Mucosa of descending colon (tissue), 3 donors: ENCODE data around the gene CRACR2B. TPM values are rescaled to one million over a fixed set of nuclear protein-coding genes. Genes with fewer than 3 reads are reported as not detected.
A peak's percentile ranks its signal among the peaks of the same experiment; 100 is the strongest.

Experiments
- ATAC-seq: fragments of 200-7000 bp; cut with Tn5 transposase; one replicate; pipeline ENCODE4 v1.9.1; 2020; ENCODE audit warnings: mild to moderate bottlenecking, moderate library complexity
- DNase-seq, 3 donors: peaks; one replicate each; pipeline ENCODE4 v3.0.0-alpha.2; 2020
- H3K36me3 ChIP-seq: fragments of 200-600 bp; one replicate; pipeline ENCODE4 v1.8.0; 2021; ENCODE audit warnings: low read depth, mild to moderate bottlenecking
- H3K4me1 ChIP-seq: fragments of 200-600 bp; one replicate; pipeline ENCODE4 v1.8.0; 2021; ENCODE audit warnings: low read depth, mild to moderate bottlenecking
- H3K4me3 ChIP-seq: fragments of 200-600 bp; one replicate; pipeline ENCODE4 v1.8.0; 2021; ENCODE audit warnings: mild to moderate bottlenecking
- H3K9me3 ChIP-seq: fragments of 200-600 bp; one replicate; pipeline ENCODE4 v1.8.0; 2021; ENCODE audit warnings: mild to moderate bottlenecking
- intact Hi-C, 2 donors: fragments of 100-400 bp; cut with DNase I in 1 of 2; cut with micrococcal nuclease in 1 of 2; formaldehyde crosslinking; loops; one replicate each; pipeline versions ENCODE4 v1.11.0 to v1.11.1; 2022; cut with DNase I, micrococcal nuclease
- total RNA-seq, 3 donors: library from RNA; stranded (reverse); fragmentation: NEBNext Ultra II Directional in 2 of 3; extraction: Animal tissue kit (Norgen Biotek cat#: 25700) in 2 of 3; gene quantifications; one replicate each; pipeline versions ENCODE4 v1.2.1 to v1.2.4, GENCODE V29; 2021 to 2023
- TF ChIP-seq, protein P1 (sequence below): fragments of 200-600 bp; IDR thresholded peaks from one replicate; pipeline ENCODE4 v1.8.0; 2022; ENCODE audit warnings: antibody characterized with exemption, mild to moderate bottlenecking
- donor health status: DM: no; HTN: no; CAD: no; lungs with moderate emphysema.
- donor health status: DM: no; HTN: no; CAD: no.
- donor health status: DM: no; HTN: yes; CAD: no.

Gene CRACR2B
- total RNA-seq, 3 donors from 2014 or later = 43.5 to 137 (median 129) TPM

DNA sequence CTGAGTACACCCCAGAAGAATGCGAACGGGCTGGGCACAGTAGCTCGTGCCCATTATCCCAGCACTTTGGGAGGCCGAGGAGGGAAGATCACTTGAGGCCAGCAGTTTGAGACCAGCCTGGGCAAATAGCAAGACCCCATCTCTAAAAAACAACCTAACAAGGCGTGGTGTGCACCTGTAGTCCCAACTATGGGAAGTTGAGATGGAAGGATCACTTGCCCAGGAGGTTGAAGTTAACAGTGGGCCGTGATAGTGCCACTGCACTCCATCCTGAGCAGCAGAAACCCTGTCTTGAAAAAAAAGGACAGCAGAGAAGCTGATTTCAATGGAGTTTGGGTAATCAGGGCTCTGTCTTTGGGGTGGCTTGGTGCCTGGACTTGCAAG is 14.7 kb upstream of the CRACR2B start:
- H3K4me1 ChIP-seq = peaks cover 21% of the 10 kb centered on the region
- H3K9me3 ChIP-seq = no peaks in the 10 kb centered on the region
- TF ChIP-seq, protein P1, sequence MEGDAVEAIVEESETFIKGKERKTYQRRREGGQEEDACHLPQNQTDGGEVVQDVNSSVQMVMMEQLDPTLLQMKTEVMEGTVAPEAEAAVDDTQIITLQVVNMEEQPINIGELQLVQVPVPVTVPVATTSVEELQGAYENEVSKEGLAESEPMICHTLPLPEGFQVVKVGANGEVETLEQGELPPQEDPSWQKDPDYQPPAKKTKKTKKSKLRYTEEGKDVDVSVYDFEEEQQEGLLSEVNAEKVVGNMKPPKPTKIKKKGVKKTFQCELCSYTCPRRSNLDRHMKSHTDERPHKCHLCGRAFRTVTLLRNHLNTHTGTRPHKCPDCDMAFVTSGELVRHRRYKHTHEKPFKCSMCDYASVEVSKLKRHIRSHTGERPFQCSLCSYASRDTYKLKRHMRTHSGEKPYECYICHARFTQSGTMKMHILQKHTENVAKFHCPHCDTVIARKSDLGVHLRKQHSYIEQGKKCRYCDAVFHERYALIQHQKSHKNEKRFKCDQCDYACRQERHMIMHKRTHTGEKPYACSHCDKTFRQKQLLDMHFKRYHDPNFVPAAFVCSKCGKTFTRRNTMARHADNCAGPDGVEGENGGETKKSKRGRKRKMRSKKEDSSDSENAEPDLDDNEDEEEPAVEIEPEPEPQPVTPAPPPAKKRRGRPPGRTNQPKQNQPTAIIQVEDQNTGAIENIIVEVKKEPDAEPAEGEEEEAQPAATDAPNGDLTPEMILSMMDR = no peak
- intact Hi-C loops = no loop called here
- DNase-seq = no peak
- no peak overlapping the region for H3K4me3 ChIP-seq
- H3K36me3 ChIP-seq = no peaks in the 10 kb centered on the region
- ATAC-seq = no peak

GRCh38 chr11:813456-814096 is 14.1 kb upstream of the CRACR2B start:
- ATAC-seq = no peak
- no peak overlapping the region for H3K4me3 ChIP-seq

DNA sequence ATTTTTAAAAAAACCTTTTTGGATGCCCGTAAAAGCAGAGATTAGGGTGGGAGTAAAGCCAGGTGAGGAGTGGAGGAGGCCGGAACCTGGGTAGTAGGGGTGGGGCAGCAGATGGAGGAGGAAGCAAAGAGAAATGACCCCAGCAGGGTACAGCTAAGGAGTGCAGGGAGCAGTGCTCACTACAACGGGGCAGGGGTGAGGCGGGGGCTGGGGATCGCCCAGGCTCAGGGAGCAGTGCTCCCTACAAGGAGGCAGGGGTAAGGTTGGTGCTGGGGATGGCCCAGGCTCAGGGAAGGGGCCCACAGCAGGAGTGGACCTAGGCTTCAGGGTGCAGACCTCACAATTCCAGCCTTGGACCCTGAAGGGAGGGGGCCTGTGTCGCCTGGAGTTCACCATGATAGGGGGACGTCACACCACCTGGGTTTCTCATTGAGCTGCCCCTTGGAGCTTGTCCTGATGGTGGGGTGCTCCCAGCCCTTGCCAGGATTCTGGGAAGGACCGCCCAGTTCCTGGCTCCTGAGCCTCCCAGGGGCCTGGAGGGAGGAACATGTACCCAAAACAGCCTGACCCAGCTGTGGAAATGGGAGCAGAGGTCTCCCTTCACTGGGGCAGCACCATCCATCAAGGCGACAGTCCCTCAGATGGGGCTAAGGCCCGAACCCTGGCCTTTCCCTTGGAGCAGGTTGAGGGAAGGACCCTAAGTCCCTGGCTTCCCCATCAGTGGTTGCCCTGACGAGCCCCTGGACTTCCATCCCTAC is 11.9 kb upstream of the CRACR2B start:
- Histone ChIP-seq H3K4me3 (no peak overlapping the region), H3K4me1 (peaks cover 28% of the 10 kb centered on the region), H3K9me3 (no peaks in the 10 kb centered on the region), H3K36me3 (no peaks in the 10 kb centered on the region)
- TF ChIP-seq, protein P1 = no peak
- no peak for ATAC-seq
- intact Hi-C loops = no loop called here
- no peak for DNase-seq

More at GRCh38 chr11:813456-814096, 14.1 kb upstream of the CRACR2B start:
- peaks cover 19% of the 10 kb centered on the region for H3K4me1 ChIP-seq
- no peaks in the 10 kb centered on the region for H3K36me3 ChIP-seq
- no peaks in the 10 kb centered on the region for H3K9me3 ChIP-seq
- DNase-seq = no peak
- intact Hi-C loops = no loop called here
- TF ChIP-seq, protein P1 = no peak

DNA sequence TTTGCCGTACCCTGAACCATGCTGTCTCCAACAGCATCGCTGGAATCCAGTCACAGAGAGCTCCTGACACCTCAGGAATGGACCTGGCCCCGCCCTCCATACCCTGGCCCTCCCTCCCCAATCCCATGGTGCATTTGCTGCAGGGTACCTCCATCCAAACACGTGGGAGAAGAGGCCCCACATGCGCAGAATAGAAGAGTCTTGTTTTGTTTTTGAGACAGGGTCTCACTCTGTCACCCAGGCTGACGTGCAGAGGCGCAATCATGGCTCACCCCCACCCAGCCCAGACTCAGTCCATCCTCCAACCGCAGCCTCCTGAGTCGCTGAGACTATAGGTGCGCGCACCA is 11.3 kb upstream of the CRACR2B start:
- Histone ChIP-seq H3K36me3 (no peaks in the 10 kb centered on the region), H3K4me1 (peaks cover 28% of the 10 kb centered on the region), H3K4me3 (no peak overlapping the region), H3K9me3 (no peaks in the 10 kb centered on the region)
- DNase-seq (no peak), ATAC-seq (no peak)
- TF ChIP-seq, protein P1 = no peak
- intact Hi-C loops = no loop called here

DNA sequence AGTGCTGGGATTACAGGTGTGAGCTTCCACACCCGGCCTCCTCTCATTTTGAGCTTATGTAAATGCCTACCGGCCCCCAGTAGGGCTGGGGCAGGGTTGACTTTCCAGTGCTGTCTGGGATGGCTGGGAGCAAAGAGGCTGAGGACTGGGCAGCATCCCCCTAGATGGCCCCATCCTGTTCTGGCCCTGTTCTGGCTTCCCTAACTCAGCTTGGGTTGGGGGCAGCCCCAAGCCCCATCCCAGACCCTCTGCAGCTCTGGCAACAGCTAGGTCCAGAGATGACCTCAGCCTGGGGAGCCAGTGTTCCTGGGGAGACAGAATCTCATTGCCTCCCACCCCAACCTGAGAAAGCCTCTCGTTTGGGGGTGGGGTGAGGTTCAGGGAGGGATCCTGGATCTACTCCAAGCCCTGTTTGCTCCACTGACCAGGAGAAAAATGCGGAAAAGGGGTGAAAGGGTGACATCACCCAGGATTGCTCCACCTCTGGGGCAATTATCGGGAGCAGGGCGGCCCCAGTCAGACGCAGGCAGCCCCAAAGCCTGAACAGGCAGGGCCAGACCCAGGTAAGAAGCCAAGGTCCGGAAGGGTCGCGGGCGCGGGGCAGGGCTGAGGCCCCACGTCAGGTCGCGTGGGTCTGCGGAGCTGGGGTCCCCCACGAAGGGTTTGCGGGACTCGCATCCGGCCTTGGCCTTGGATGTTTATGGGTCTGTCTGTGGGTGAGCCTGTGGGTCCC is 9.2 kb upstream of the CRACR2B start, which contains the start of gene PNPLA2:
TSS of gene PNPLA2 (plus strand) at position 519 of the 733 bp plus-strand sequence. CDS start 805 bp downstream, outside the sequence.
- TF ChIP-seq, protein P1 = no peak
- Histone ChIP-seq H3K4me1 (peaks cover 29% of the 10 kb centered on the region), H3K36me3 (no peaks in the 10 kb centered on the region), H3K4me3 (peak within 1 kb of the TSS; percentile 85), H3K9me3 (no peaks in the 10 kb centered on the region)
- peak in 2 of 3 donors; percentile 69 to 77 for DNase-seq
- intact Hi-C loops = no loop called here
- ATAC-seq = peak; percentile 49
